Smooth muscle cell (in vitro differentiated cells): ENCODE data around the gene DNMT3B. TPM values are rescaled to one million over a fixed set of nuclear protein-coding genes. Genes with fewer than 3 reads are reported as not detected.

Experiments
- DNase-seq: peaks from one replicate; lab custom pipeline; 2025; ENCODE audit not compliant: unreplicated experiment; lab: John Stamatoyannopoulos, UW
- H2AFZ ChIP-seq: fragments of 200-600 bp; sonication (generic); 2 replicates; pipeline ENCODE4 v1.6.0; 2016; ENCODE audit warnings: antibody characterized with exemption, low read depth, mild to moderate bottlenecking
- H3F3A ChIP-seq: fragments of 200-600 bp; sonication (generic); 2 replicates; pipeline ENCODE4 v1.6.0; 2017; ENCODE audit warnings: antibody characterized with exemption, low read depth
- H3K27ac ChIP-seq: fragments of 200-600 bp; sonication (generic); 2 replicates; pipeline ENCODE4 v1.5.1; 2016; ENCODE audit warnings: low read depth, mild to moderate bottlenecking
- H3K27me3 ChIP-seq: fragments of 200-600 bp; sonication (generic); 2 replicates; pipeline ENCODE4 v1.6.1; 2016; ENCODE audit warnings: low read depth, mild to moderate bottlenecking
- H3K36me3 ChIP-seq: fragments of 200-600 bp; sonication (generic); 2 replicates; pipeline ENCODE4 v1.5.1; 2016; ENCODE audit warnings: low read depth
- H3K4me1 ChIP-seq: fragments of 200-600 bp; sonication (generic); 2 replicates; pipeline ENCODE4 v1.5.1; 2016; ENCODE audit warnings: low read depth
- H3K4me2 ChIP-seq: fragments of 200-600 bp; sonication (generic); 2 replicates; pipeline ENCODE4 v1.6.0; 2016; ENCODE audit warnings: mild to moderate bottlenecking
- H3K4me3 ChIP-seq: fragments of 200-600 bp; sonication (generic); 2 replicates; pipeline ENCODE4 v1.5.1; 2016; ENCODE audit warnings: mild to moderate bottlenecking
- H3K79me2 ChIP-seq: fragments of 200-600 bp; sonication (generic); 2 replicates; pipeline ENCODE4 v1.6.0; 2016; ENCODE audit warnings: low read depth, mild to moderate bottlenecking
- H3K9ac ChIP-seq: fragments of 200-600 bp; sonication (generic); 2 replicates; pipeline ENCODE4 v1.6.0; 2016; ENCODE audit warnings: low read depth
- H3K9me3 ChIP-seq: fragments of 200-600 bp; sonication (generic); replicated peaks from 2 replicates; pipeline ENCODE4 v1.5.1; 2016; ENCODE audit warnings: low read depth
- H4K20me1 ChIP-seq: fragments of 200-600 bp; sonication (generic); 2 replicates; pipeline ENCODE4 v1.6.0; 2016; ENCODE audit warnings: low read depth
- CTCF ChIP-seq: fragments of 200-600 bp; sonication (generic); IDR thresholded peaks from 2 replicates; pipeline ENCODE4 v1.5.1; 2017; ENCODE audit warnings: borderline replicate concordance, mild to moderate bottlenecking, antibody characterized with exemption; ENCODE audit not compliant: insufficient read depth, poor library complexity, severe bottlenecking
- WGBS: methylation state at CpG from one replicate; pipeline ENCODE4 v1.1.7; 2016; ENCODE audit warnings: low lambda C conversion rate; 5-methylcytosine and 5-hydroxymethylcytosine counted together
- polyA plus RNA-seq: library from polyadenylated mRNA; unstranded; fragments of >200 nt; fragmentation: Nextera tagmentation; extraction: Ambion mirVana; gene quantifications from 2 replicates; pipeline ENCODE4 v1.2.1, GENCODE V29; 2016
- total RNA-seq: library from RNA; depleted of rRNA; stranded (reverse); fragments of >200 nt; gene quantifications from 2 replicates; pipeline ENCODE4 v1.2.3, GENCODE V29; 2014

DNMT3B gene
- total and polyA plus RNA-seq, 2 experiments from 2014 or later = 0.79 to 2.9 TPM

GRCh38 chr20:32848846-32849245, 86.7 kb downstream of the DNMT3B start:
- Histone ChIP-seq H3K4me2 (no peak overlapping the region), H3K36me3 (peaks cover 10% of the 10 kb centered on the region)
- 93% methylated on average over 6 of the region's 6 CpGs for WGBS

DNA sequence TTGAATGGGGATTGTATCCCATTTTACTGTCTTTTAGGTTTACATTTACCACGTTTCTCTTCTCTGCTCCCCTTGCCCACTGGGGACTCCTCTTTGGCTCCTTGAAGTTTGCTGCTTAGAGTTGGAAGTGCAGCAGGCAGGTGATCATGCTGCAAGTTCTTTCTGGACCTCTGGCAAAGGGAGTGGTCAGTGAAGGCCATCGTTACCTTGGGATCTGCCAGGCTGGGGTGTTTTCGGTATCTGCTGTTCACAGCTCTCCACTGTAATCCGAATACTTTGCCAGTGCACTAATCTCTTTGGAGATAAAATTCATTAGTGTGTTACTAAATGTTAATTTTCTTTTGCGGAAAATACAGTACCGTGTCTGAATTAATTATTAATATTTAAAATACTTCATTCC, 87.4 kb downstream of the DNMT3B start:
- H3K4me1 ChIP-seq = no peaks in the 10 kb centered on the region
- H3K9ac ChIP-seq = no peak overlapping the region
- H3F3A ChIP-seq = no peaks in the 10 kb centered on the region
- no peaks in the 10 kb centered on the region for H3K27me3 ChIP-seq
- DNase-seq = no peak
- H3K27ac ChIP-seq = no peak overlapping the region
- peaks cover 93% of the 10 kb centered on the region for H4K20me1 ChIP-seq
- H3K4me3 ChIP-seq = no peak overlapping the region
- peaks cover 10% of the 10 kb centered on the region for H3K36me3 ChIP-seq
- 94% methylated on average over 6 of the region's 6 CpGs for WGBS
- H3K9me3 ChIP-seq = no peaks in the 10 kb centered on the region
- H2AFZ ChIP-seq = no peak overlapping the region
- no peak for TF ChIP-seq CTCF
- H3K4me2 ChIP-seq = no peak overlapping the region
- H3K79me2 ChIP-seq = peaks cover 18% of the 10 kb centered on the region

More at GRCh38 chr20:32848846-32849245, 86.7 kb downstream of the DNMT3B start:
- Histone ChIP-seq H2AFZ (no peak overlapping the region), H3K79me2 (peaks cover 26% of the 10 kb centered on the region), H3K4me3 (no peak overlapping the region), H3F3A (no peaks in the 10 kb centered on the region), H3K27me3 (no peaks in the 10 kb centered on the region), H3K4me1 (no peaks in the 10 kb centered on the region), H3K27ac (no peak overlapping the region), H3K9ac (no peak overlapping the region), H4K20me1 (peaks cover 94% of the 10 kb centered on the region), H3K9me3 (no peaks in the 10 kb centered on the region)
- no peak for TF ChIP-seq CTCF
- no peak for DNase-seq

DNA sequence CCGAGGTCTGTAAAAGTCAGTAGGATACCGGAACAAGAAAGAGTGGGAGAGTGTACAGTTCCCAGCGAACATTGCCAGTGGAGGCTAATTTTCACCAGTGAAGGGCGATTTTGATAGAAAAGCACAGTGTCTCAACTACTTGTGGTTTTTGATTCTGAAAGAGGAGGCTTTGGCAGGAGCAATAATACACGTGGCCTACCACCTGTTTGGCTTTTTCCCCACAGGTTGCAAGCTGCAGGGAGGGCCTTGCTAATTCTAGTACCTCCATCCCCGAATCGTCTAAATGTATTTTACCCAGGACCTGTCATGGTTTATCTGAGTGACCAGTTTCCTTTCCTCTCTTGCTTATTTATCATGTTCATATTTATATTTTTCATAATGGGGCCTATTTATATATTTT, 93.2 kb downstream of the DNMT3B start:
- H3K36me3 ChIP-seq = no peaks in the 10 kb centered on the region
- TF ChIP-seq CTCF = no peak
- peaks cover 77% of the 10 kb centered on the region for H4K20me1 ChIP-seq
- no peaks in the 10 kb centered on the region for H3F3A ChIP-seq
- no peaks in the 10 kb centered on the region for H3K4me1 ChIP-seq
- no peaks in the 10 kb centered on the region for H3K79me2 ChIP-seq
- no peak overlapping the region for H3K9ac ChIP-seq
- DNase-seq = no peak
- H3K27ac ChIP-seq = peak overlapping the region; percentile 41
- no peak overlapping the region for H2AFZ ChIP-seq
- peak overlapping the region; percentile 58 for H3K4me2 ChIP-seq
- no peak overlapping the region for H3K4me3 ChIP-seq
- 87% methylated on average over 7 of the region's 7 CpGs for WGBS
- no peaks in the 10 kb centered on the region for H3K9me3 ChIP-seq
- no peaks in the 10 kb centered on the region for H3K27me3 ChIP-seq

DNA sequence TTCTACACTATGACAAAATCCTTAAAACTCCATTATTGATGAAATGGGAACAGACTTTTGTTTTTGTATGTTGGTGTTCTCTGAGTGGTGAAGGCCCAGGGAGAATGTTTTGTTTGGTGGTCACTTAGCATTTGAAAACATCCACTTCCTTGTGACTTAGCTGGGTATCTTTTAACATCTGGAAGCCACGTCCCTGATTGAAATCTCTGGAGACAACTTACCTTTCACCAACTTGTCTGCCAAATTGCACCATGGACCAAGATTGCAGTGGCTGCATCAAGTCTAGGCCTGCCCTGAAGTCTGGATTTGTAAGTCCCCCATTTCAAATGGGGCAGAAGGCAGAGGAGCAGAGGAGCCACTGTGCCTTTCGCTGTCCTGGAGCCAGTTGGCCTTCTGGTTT, 96.0 kb downstream of the DNMT3B start:
- DNase-seq = no peak
- Histone ChIP-seq H3K79me2 (no peaks in the 10 kb centered on the region), H2AFZ (no peak overlapping the region), H3K9me3 (no peaks in the 10 kb centered on the region), H3K9ac (no peak overlapping the region), H3K27me3 (no peaks in the 10 kb centered on the region), H4K20me1 (peaks cover 53% of the 10 kb centered on the region), H3K4me2 (no peak overlapping the region), H3K36me3 (no peaks in the 10 kb centered on the region), H3F3A (no peaks in the 10 kb centered on the region), H3K27ac (no peak overlapping the region), H3K4me3 (no peak overlapping the region), H3K4me1 (no peaks in the 10 kb centered on the region)
- TF ChIP-seq CTCF = no peak
- 68% methylated on average over 2 of the region's 2 CpGs for whole genome bisulfite sequencing
